Ectodermal cell (in vitro differentiated cells): ENCODE data around the gene ERGIC1.

ENCODE experiments used
- H3K27ac ChIP-seq: 2 replicates; pipeline ENCODE4 v1.7.0; 2013; ENCODE audit warnings: mild to moderate bottlenecking, low read depth, low read length; ENCODE audit not compliant: insufficient read depth, poor library complexity, severe bottlenecking
- H3K27me3 ChIP-seq: 2 replicates; pipeline ENCODE4 v1.7.0; 2013; ENCODE audit warnings: mild to moderate bottlenecking, low read length; ENCODE audit not compliant: insufficient read depth, control insufficient read depth, poor library complexity, severe bottlenecking
- H3K36me3 ChIP-seq: one replicate; pipeline ENCODE4 v1.7.0; 2013; ENCODE audit warnings: low read length; ENCODE audit not compliant: control insufficient read depth, insufficient read depth
- H3K4me1 ChIP-seq: one replicate; pipeline ENCODE4 v1.7.0; 2013; ENCODE audit warnings: low read length; ENCODE audit not compliant: control insufficient read depth, insufficient read depth
- H3K4me3 ChIP-seq: 2 replicates; pipeline ENCODE4 v1.7.0; 2013; ENCODE audit warnings: low read depth, low read length, control low read depth; ENCODE audit not compliant: insufficient read depth
- H3K9me3 ChIP-seq: 2 replicates; pipeline ENCODE4 v1.7.0; 2013; ENCODE audit warnings: mild to moderate bottlenecking, low read length, moderate library complexity; ENCODE audit not compliant: control insufficient read depth
- WGBS, 2 experiments: methylation state at CpG; one replicate each; pipeline ENCODE4 v1.1.7; 2013; ENCODE audit warnings: missing lambda C conversion rate in 2 of 2; 5-methylcytosine and 5-hydroxymethylcytosine counted together

ERGIC1 gene

DNA sequence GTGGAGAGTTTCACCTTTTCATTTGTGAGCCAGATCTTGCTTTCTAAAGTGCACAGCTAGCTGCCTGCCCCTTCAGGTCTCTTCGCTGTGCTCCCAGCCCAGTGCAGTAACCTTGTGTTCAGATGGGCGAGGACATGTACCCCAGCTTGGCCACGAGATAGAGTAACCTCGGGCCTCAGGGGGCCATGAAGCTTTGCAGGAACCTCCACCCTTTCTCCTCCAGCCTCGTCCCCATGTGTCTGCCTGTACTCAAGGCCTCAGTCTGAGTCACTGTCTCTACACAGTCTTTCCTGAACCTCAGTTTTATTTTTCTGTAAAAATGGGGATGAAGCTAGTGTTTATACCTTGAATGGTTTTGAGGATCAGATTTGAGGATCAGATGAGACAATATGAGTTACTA, 37.9 kb downstream of the ERGIC1 start:
- peaks cover 50% of the 10 kb centered on the region for H3K4me1 ChIP-seq
- peak overlapping the region; percentile 56 for H3K27ac ChIP-seq
- H3K36me3 ChIP-seq, result no peaks in the 10 kb centered on the region
- no peak overlapping the region for H3K4me3 ChIP-seq
- H3K27me3 ChIP-seq, result no peaks in the 10 kb centered on the region
- WGBS, 2 experiments, result 87 to 93% methylated on average over 5 of the region's 5 CpGs
- no peaks in the 10 kb centered on the region for H3K9me3 ChIP-seq

DNA sequence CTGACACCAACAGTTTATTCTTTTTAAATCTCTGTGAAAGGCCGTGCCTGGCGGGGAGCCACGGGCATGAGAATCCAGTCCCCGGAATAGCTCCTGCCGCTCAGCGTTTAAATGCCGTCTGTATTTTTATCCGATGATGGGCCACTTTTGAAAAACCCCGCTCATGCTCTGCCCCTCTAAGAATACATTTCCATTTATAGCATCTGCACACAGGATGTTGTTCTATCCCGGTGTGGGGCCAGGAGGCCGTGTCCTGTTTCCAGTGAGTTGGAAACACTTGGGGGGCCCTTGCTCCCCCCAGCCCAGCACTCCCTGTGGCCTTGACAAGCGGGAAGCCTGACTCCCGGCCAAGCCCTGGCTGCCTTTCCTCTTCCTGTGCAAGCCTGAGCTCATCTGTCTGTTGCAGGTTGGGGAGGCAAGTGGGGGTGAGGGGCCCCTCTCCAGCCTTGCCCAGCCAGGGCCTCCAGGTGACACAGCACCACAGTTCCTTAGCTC, 39.0 kb downstream of the ERGIC1 start:
- no peak overlapping the region for H3K4me3 ChIP-seq
- H3K36me3 ChIP-seq, result no peaks in the 10 kb centered on the region
- no peaks in the 10 kb centered on the region for H3K9me3 ChIP-seq
- no peak overlapping the region for H3K27ac ChIP-seq
- peaks cover 40% of the 10 kb centered on the region for H3K4me1 ChIP-seq
- WGBS, 2 experiments, result 78% methylated on average over 13 of the region's 13 CpGs
- no peaks in the 10 kb centered on the region for H3K27me3 ChIP-seq

DNA sequence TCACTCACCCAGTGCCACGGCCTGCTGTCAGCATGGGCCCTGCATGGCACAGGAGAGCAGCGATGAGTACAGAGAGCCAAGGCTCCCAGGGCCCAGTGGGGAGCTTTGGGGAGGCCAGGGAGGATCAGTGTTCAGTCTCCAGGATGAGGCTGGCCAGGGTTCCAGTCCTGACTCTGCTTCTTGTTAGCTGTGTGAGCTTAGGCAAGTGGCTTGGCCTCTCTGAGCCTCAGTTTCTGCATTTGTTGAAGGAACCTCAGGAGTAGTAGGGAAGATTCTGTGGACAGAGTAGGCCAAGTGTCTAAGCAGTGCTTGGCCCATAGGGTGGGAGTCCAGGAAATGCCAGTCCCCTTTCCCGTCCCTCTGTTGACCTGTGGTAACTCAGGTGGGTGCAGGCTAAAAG, 39.5 kb downstream of the ERGIC1 start:
- WGBS, 2 experiments, result 93 to 96% methylated on average over 3 of the region's 3 CpGs
- Histone ChIP-seq H3K27me3 (no peaks in the 10 kb centered on the region), H3K4me1 (peaks cover 35% of the 10 kb centered on the region), H3K27ac (no peak overlapping the region), H3K9me3 (no peaks in the 10 kb centered on the region), H3K4me3 (no peak overlapping the region), H3K36me3 (no peaks in the 10 kb centered on the region)

DNA sequence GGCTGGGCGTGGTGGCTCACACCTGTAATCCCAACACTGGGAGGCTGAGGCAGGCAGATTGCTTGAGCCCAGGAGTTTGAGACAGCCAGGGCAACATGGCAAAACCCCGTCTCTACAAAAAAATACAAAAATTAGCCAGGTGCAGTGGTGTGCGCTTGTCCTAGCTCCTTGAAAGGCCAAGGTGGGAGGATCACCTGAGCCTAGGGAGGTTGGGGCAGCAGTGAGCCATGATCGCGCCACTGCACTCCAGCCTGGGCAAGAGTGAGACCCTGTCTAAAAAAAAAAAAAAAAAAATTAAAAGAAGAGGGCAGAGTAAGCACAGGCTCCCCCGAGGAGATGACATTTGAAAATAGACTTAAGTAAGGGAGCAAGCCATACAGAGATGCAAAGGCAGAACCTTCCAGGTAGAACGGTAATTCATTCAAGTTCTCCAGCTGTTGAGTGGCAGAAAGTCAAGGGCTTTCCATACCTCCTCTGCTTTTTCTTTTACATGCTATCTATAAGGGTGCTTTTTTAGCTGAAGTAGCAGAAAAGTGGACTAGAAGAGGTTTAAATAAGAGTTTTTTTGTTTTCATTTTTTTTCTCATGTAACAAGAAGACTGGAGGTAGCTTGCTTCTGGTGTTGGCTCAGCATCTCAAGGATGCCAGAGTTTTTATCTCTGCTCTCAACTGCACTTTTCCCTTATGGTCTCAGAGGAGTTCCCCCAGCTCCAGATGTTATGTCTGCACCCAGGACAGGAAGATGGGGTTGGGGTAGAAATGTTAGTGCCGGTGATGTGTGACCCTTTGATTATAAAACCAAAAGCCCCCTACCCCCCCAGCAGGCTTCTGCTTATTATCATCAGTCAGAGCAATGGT, 40.8 kb downstream of the ERGIC1 start:
- H3K4me1 ChIP-seq, result peaks cover 37% of the 10 kb centered on the region
- H3K9me3 ChIP-seq, result no peaks in the 10 kb centered on the region
- no peaks in the 10 kb centered on the region for H3K36me3 ChIP-seq
- H3K4me3 ChIP-seq, result no peak overlapping the region
- 94 to 96% methylated on average over 7 of the region's 8 CpGs for WGBS, 2 experiments
- no peaks in the 10 kb centered on the region for H3K27me3 ChIP-seq
- H3K27ac ChIP-seq, result no peak overlapping the region

GRCh38 chr5:172875505-172876279, 41.6 kb downstream of the ERGIC1 start:
- Histone ChIP-seq H3K27me3 (no peaks in the 10 kb centered on the region), H3K4me3 (no peak overlapping the region), H3K27ac (no peak overlapping the region), H3K9me3 (no peaks in the 10 kb centered on the region), H3K36me3 (no peaks in the 10 kb centered on the region), H3K4me1 (peaks cover 31% of the 10 kb centered on the region)
- 74% methylated on average over 7 of the region's 7 CpGs for WGBS, 2 experiments

DNA sequence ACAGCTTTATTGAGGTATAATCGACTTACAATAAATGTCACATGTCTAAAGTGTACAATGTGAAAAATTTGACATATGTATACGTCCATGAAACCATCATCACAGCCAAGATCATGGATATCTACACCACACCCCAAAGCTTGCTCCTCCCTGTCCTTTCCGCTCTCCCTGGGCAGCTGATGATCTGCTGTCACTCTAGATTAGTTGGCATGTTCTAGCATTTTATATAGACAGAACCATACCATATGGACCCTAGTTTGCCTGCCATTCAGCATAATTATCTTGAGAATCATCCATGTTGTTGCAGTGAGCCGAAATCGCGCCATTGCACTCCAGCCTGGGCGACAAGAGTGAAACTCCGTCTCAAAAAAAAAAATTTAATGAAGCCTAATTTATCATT, 42.5 kb downstream of the ERGIC1 start:
- Histone ChIP-seq H3K4me3 (no peak overlapping the region), H3K27me3 (no peaks in the 10 kb centered on the region), H3K36me3 (no peaks in the 10 kb centered on the region), H3K4me1 (peaks cover 24% of the 10 kb centered on the region), H3K9me3 (no peaks in the 10 kb centered on the region), H3K27ac (no peak overlapping the region)
- WGBS, 2 experiments, result 90 to 92% methylated on average over 6 to 8 of the region's 8 CpGs

- Histone ChIP-seq H3K4me1 (peaks cover 17% of the 10 kb centered on the region), H3K27me3 (no peaks in the 10 kb centered on the region), H3K9me3 (no peaks in the 10 kb centered on the region), H3K4me3 (no peak overlapping the region), H3K27ac (no peak overlapping the region), H3K36me3 (no peaks in the 10 kb centered on the region)
- 96% methylated on average over 9 of the region's 9 CpGs for WGBS, 2 experiments
Observed at GRCh38 chr5:172877466-172878260, 43.6 kb downstream of the ERGIC1 start.

GRCh38 chr5:172878585-172878932, 44.5 kb downstream of the ERGIC1 start:
- Histone ChIP-seq H3K27me3 (no peaks in the 10 kb centered on the region), H3K27ac (no peak overlapping the region), H3K4me1 (peaks cover 9% of the 10 kb centered on the region), H3K9me3 (no peaks in the 10 kb centered on the region), H3K36me3 (no peaks in the 10 kb centered on the region), H3K4me3 (no peak overlapping the region)
- 96 to 97% methylated on average over 7 to 9 of the region's 9 CpGs for WGBS, 2 experiments

DNA sequence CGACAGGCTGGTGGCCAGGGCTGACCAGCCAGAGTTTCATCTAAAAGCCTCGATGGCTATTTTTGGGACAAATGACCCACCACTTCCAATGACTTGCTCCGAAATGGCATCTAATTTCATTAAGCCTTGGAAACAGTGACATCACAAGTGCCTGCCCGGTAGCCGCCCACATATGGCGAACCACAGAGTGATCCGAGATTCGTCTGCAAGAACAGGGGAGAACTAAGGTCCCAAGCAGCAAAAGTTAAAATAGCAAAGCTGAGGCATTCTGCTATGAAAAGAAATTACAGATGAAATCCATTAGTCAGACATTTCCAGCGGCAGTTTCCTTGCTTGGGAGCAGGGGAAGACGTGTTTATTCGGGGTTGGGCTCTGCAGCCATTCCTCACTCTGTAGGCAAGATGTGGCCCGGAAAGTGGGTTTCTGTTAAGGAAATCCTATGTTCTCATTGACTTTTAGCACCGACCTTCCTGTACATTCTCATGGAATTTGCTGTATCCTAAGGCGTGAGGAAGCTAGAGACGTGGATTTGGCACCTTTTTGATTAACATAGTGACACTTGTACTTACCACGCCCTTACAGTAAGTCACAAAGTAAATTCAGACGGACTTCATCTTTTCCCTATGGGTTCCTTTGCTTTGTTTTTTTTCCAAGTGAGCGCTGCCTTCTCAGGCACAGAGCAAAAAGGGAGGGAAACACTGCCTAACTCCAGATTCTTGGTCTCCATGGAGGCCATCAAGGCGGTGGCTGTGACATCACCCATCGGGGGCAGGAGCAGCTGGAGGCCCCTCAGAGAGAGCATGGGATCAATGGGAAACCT, 45.1 kb downstream of the ERGIC1 start:
- Histone ChIP-seq H3K4me3 (no peak overlapping the region), H3K27me3 (no peaks in the 10 kb centered on the region), H3K27ac (no peak overlapping the region), H3K9me3 (no peaks in the 10 kb centered on the region), H3K36me3 (no peaks in the 10 kb centered on the region), H3K4me1 (peaks cover 9% of the 10 kb centered on the region)
- 86 to 89% methylated on average over 20 of the region's 20 CpGs for WGBS, 2 experiments
